GM23248 (cell line): ENCODE measurements around the gene POLR1E.

ENCODE experiments used
- EZH2 ChIP-seq: fragments of 200-600 bp; sonication (generic); IDR thresholded peaks from 2 replicates; pipeline ENCODE4 v1.6.1; 2018; ENCODE audit warnings: antibody characterized with exemption, mild to moderate bottlenecking; ENCODE audit not compliant: insufficient read depth, poor library complexity, severe bottlenecking
- EZH2phosphoT487 ChIP-seq: fragments of 200-600 bp; sonication (generic); IDR thresholded peaks from 2 replicates; pipeline ENCODE4 v1.6.1; 2018; ENCODE audit warnings: antibody characterized with exemption, moderate library complexity, mild to moderate bottlenecking, low read depth; ENCODE audit not compliant: insufficient read depth

DNA sequence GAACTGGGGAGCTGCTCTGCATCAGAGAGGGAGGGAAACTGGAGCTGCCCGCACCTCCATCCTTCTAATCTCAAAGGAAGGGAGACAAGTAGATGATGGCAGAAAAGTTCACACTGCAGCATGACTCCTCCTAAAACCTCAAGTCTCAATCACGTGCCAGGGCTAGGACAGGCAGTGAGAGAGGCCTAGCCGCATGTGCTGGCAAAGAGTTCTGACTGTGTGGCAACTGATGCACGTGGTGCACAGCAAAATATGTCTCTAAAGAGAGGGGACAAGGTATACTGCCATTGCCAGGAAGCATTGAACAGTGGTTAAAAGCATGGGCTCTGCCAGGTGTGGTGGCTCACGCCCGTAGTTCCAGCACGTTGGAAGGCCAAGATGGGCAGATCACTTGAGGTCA, 52.4 kb downstream of the POLR1E start:
- TF ChIP-seq EZH2: no peak
- TF ChIP-seq EZH2phosphoT487: no peak
